PC-9 (cell line): Measurements from ENCODE around the gene SUSD2. TPM values are rescaled to one million over a fixed set of nuclear protein-coding genes. Genes with fewer than 3 reads are reported as not detected.

Source experiments
- BruUV-seq: library from RNA; stranded (reverse); fragments of 400-500 nt; replicated peaks from 2 replicates; lab custom pipeline; 2021; lab: Mats Ljungman, UMichigan
- CTCF ChIA-PET: fragments of 300-600 bp; sonication (Branson Sonifier 250); formaldehyde crosslinking; loops from one replicate; lab custom pipeline; 2022; ENCODE audit warnings: antibody characterized with exemption; lab: Charles Lee
- POLR2A ChIA-PET: fragments of 300-600 bp; sonication (Branson Sonifier 250); formaldehyde crosslinking; loops from one replicate; lab custom pipeline; 2022; ENCODE audit warnings: antibody characterized with exemption; ENCODE audit not compliant: unreplicated experiment; lab: Charles Lee
- DNase-seq, 2 experiments: peaks; one replicate each; pipeline versions ENCODE4 v3.0.0 to v3.0.0-alpha.2; 2015 to 2022; ENCODE audit warnings: mixed read lengths in 1 of 2
- H2AFZ ChIP-seq: fragments of 200-600 bp; sonication (generic); 2 replicates; pipeline ENCODE4 v1.8.1; 2017; ENCODE audit warnings: antibody characterized with exemption
- H3F3A ChIP-seq: fragments of 200-600 bp; sonication (generic); 2 replicates; pipeline ENCODE4 v1.8.1; 2017; ENCODE audit warnings: antibody characterized with exemption, mild to moderate bottlenecking, low read depth; ENCODE audit not compliant: insufficient read depth
- H3K27ac ChIP-seq: fragments of 200-600 bp; sonication (generic); 2 replicates; pipeline ENCODE4 v1.6.1; 2016; ENCODE audit warnings: mixed run types
- H3K27me3 ChIP-seq: fragments of 200-600 bp; sonication (generic); 2 replicates; pipeline ENCODE4 v1.6.1; 2016; ENCODE audit warnings: low read depth, mixed run types; ENCODE audit not compliant: insufficient read depth
- H3K36me3 ChIP-seq: fragments of 200-600 bp; sonication (generic); 2 replicates; pipeline ENCODE4 v1.6.1; 2016; ENCODE audit warnings: low read depth, mixed run types
- H3K4me1 ChIP-seq: fragments of 200-600 bp; sonication (generic); replicated peaks from 2 replicates; pipeline ENCODE4 v1.6.1; 2016; ENCODE audit warnings: mixed run types; ENCODE audit not compliant: insufficient read depth
- H3K4me2 ChIP-seq: fragments of 200-600 bp; sonication (generic); 2 replicates; pipeline ENCODE4 v1.6.1; 2017; ENCODE audit warnings: mixed run types
- H3K4me3 ChIP-seq: fragments of 200-600 bp; sonication (generic); 2 replicates; pipeline ENCODE4 v1.6.1; 2016; ENCODE audit warnings: mixed run types
- H3K79me2 ChIP-seq: fragments of 200-600 bp; sonication (generic); 2 replicates; pipeline ENCODE4 v1.6.1; 2017; ENCODE audit warnings: low read depth, mixed run types
- H3K9me2 ChIP-seq: fragments of 200-600 bp; sonication (generic); 2 replicates; pipeline ENCODE4 v1.8.1; 2017; ENCODE audit warnings: mild to moderate bottlenecking; ENCODE audit not compliant: insufficient read depth
- H3K9me3 ChIP-seq: fragments of 200-600 bp; sonication (generic); 2 replicates; pipeline ENCODE4 v1.8.1; 2016; ENCODE audit warnings: low read depth; ENCODE audit not compliant: insufficient read depth
- H4K20me1 ChIP-seq: fragments of 200-600 bp; sonication (generic); 2 replicates; pipeline ENCODE4 v1.8.1; 2017; ENCODE audit not compliant: insufficient read depth
- EZH2 ChIP-seq: fragments of 200-600 bp; sonication (generic); IDR thresholded peaks from 2 replicates; pipeline ENCODE4 v1.8.0; 2017; ENCODE audit warnings: antibody characterized with exemption, low read depth
- intact Hi-C: fragments of 100-400 bp; cut with micrococcal nuclease; formaldehyde crosslinking; loops from one replicate; pipeline ENCODE4 v1.10.0; 2022; ENCODE audit not compliant: unreplicated experiment
- total RNA-seq: library from RNA; stranded (reverse); gene quantifications from 2 replicates; pipeline ENCODE4 v1.2.3, GENCODE V29; 2021
- TF ChIP-seq, protein P1 (sequence below): fragments of 200-600 bp; sonication (generic); conservative IDR thresholded peaks from 2 replicates; pipeline ENCODE4 v1.6.1; 2017; ENCODE audit warnings: mixed run types, antibody characterized with exemption, mild to moderate bottlenecking, moderate library complexity

Gene SUSD2
- total RNA-seq, 1 experiment from 2014 or later = 5.5 TPM

DNA sequence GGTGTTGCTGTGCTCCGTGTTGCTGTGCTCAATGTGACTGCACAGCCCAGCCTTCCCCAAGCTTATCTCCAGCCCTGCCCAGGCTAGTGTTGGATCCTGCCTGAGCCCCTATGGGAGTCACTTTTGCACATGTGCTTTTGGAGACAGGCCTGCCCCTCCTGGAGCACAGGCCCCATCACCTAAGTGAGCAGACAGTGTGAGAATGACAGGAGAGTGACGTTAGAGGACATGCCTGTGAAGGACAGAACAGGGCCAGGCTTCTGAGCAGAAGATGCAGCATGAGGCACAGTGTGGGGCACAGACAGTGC is 36.6 kb upstream of the SUSD2 start:
- POLR2A ChIA-PET = no interaction called here
- BruUV-seq = no TSS peak
- peaks cover 52% of the 10 kb centered on the region for H3K4me1 ChIP-seq
- H3K9me3 ChIP-seq = no peaks in the 10 kb centered on the region
- no peak overlapping the region for H3K27ac ChIP-seq
- no peak overlapping the region for H3K4me3 ChIP-seq
- H3K36me3 ChIP-seq = no peaks in the 10 kb centered on the region
- H3F3A ChIP-seq = peaks cover 29% of the 10 kb centered on the region
- H3K27me3 ChIP-seq = no peaks in the 10 kb centered on the region
- no peak overlapping the region for H2AFZ ChIP-seq
- H3K4me2 ChIP-seq = peak overlapping the region; percentile 59; the same call in 1 of the 2 replicates
- intact Hi-C loops = no loop called here
- CTCF ChIA-PET = no interaction called here
- no peaks in the 10 kb centered on the region for H3K79me2 ChIP-seq
- no peaks in the 10 kb centered on the region for H3K9me2 ChIP-seq
- DNase-seq = no peak
- TF ChIP-seq EZH2 = no peak
- TF ChIP-seq, protein P1, sequence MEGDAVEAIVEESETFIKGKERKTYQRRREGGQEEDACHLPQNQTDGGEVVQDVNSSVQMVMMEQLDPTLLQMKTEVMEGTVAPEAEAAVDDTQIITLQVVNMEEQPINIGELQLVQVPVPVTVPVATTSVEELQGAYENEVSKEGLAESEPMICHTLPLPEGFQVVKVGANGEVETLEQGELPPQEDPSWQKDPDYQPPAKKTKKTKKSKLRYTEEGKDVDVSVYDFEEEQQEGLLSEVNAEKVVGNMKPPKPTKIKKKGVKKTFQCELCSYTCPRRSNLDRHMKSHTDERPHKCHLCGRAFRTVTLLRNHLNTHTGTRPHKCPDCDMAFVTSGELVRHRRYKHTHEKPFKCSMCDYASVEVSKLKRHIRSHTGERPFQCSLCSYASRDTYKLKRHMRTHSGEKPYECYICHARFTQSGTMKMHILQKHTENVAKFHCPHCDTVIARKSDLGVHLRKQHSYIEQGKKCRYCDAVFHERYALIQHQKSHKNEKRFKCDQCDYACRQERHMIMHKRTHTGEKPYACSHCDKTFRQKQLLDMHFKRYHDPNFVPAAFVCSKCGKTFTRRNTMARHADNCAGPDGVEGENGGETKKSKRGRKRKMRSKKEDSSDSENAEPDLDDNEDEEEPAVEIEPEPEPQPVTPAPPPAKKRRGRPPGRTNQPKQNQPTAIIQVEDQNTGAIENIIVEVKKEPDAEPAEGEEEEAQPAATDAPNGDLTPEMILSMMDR = no peak
- H4K20me1 ChIP-seq = no peaks in the 10 kb centered on the region

DNA sequence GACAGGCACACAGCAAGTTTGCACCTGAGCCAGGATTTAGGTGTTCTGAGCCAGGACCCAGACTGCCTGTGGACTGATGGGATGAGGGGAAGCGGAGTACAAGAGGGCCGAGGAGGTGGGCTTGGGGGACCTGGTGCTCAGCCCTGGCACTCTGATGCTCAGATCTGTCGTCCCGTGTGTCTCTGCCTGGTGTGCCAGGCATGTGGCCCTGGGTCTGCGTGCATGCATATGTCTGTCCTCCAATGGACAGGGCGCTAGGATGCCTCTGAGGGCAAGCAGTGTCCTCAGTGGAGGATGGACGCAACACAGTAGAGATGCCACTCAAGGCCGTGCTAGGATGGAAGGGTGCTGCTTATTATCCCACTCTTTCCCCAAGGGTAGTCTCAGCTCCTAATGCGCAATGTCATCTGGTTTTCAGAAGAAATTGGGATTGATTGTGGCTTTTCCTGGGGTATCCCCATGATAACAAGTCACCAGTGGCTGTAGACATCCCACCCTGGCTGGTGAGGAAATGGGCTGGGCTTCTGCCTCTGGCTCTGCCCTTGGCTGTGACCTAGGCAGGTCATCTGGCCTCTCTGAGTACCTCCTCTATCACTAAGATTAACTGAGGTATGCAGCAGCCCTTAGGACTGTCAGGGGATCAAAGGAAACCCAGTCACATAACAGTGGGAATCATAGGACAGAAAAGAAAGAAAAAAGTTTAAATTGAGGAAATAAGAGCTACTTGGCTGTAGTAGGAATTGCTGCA is 35.7 kb upstream of the SUSD2 start:
- H3K27me3 ChIP-seq = no peaks in the 10 kb centered on the region
- no peaks in the 10 kb centered on the region for H4K20me1 ChIP-seq
- POLR2A ChIA-PET = interaction anchor here (0.6 to 0.8 kb wide), 3 partner anchors 15 to 1008 kb away, joined by 4 to 6 read pairs (median 5); partner anchors contain the start of gene MIF
- H3K4me1 ChIP-seq = peaks cover 52% of the 10 kb centered on the region
- H3F3A ChIP-seq = peaks cover 29% of the 10 kb centered on the region
- H3K36me3 ChIP-seq = no peaks in the 10 kb centered on the region
- no peaks in the 10 kb centered on the region for H3K9me2 ChIP-seq
- no TSS peak for BruUV-seq
- no peaks in the 10 kb centered on the region for H3K9me3 ChIP-seq
- H3K4me3 ChIP-seq = peak overlapping the region; percentile 1; the same call in 1 of the 2 replicates
- TF ChIP-seq EZH2 = no peak
- TF ChIP-seq, protein P1 = no peak
- no peak for DNase-seq
- intact Hi-C loops = no loop called here
- no peaks in the 10 kb centered on the region for H3K79me2 ChIP-seq
- H2AFZ ChIP-seq = no peak overlapping the region
- CTCF ChIA-PET = interaction anchor here (1.3 kb wide), 1 partner anchor 12 kb away, joined by 4 read pairs; no protein-coding TSS in a partner anchor
- H3K4me2 ChIP-seq = peak overlapping the region; percentile 59
- H3K27ac ChIP-seq = peak overlapping the region; percentile 91

DNA sequence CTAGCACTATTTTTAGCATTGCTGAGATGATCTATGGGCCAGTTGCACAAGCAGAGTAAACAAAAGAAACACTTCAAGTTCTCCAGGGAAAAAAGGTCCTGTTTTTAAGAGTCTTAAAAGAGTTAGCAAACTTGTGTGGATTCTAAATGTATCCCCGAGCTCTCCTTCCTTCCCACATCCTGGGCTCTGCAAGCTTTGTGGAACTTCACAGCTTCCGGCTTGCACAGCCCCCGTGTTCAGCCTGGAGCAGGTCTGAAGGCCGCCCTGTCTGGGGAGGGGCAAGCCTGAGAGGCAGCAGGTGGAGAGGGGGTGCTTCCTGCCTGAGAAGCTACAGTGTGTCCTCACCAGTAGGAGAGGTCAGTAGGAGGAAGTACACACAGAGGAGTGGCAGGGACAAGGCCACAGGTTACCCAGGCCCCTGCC is 35.1 kb upstream of the SUSD2 start:
- TF ChIP-seq, protein P1 = no peak
- Histone ChIP-seq H3K79me2 (no peaks in the 10 kb centered on the region), H2AFZ (no peak overlapping the region), H3K27ac (peak overlapping the region; percentile 91), H3F3A (peaks cover 29% of the 10 kb centered on the region), H3K9me2 (no peaks in the 10 kb centered on the region), H3K4me1 (peaks cover 52% of the 10 kb centered on the region), H3K4me2 (peak overlapping the region; percentile 59), H3K9me3 (no peaks in the 10 kb centered on the region), H3K36me3 (no peaks in the 10 kb centered on the region), H3K27me3 (no peaks in the 10 kb centered on the region), H4K20me1 (no peaks in the 10 kb centered on the region), H3K4me3 (peak overlapping the region; percentile 1; the same call in 1 of the 2 replicates)
- intact Hi-C loops = no loop called here
- POLR2A ChIA-PET = interaction anchor here (0.6 to 0.8 kb wide), 3 partner anchors 16 to 1008 kb away, joined by 4 to 6 read pairs (median 5); partner anchors contain the start of gene MIF
- no TSS peak for BruUV-seq
- DNase-seq = peak; percentile 64 to 86
- CTCF ChIA-PET = interaction anchor here (1.3 kb wide), 1 partner anchor 11 kb away, joined by 4 read pairs; no protein-coding TSS in a partner anchor
